Left renal pelvis (tissue), 4 donors: ENCODE results near the gene HACD3. TPM values are rescaled to one million over a fixed set of nuclear protein-coding genes. Genes with fewer than 3 reads are reported as not detected.

Source experiments
- DNase-seq, 4 donors: peaks; one replicate each; pipeline ENCODE4 v3.0.0-alpha.2; 2013; ENCODE audit warnings: low read depth in 4 of 4, low spot score in 3 of 4
- polyA plus RNA-seq, 4 donors: library from polyadenylated mRNA; unstranded; fragments of 120-200 nt; gene quantifications; one replicate each; pipeline ENCODE4 v1.2.1, GENCODE V29; 2013; ENCODE audit not compliant: insufficient read length in 4 of 4

Gene HACD3
- 100 to 1,000 TPM; 109 to 193 (median 175) TPM for polyA plus RNA-seq

- peak in 3 of 4 donors; percentile 61 to 79 (median 78) for DNase-seq
Measured at GRCh38 chr15:65530318-65531111, at the start of gene HACD3. Gene HACD3, plus strand, starts transcription at chr15:65530463. Its CDS starts 169 bp downstream, at chr15:65530632.

- DNase-seq, result no peak
Measured at GRCh38 chr15:65484876-65485275, 45.4 kb upstream of the HACD3 start.

- peak in 1 of 4 donors; percentile 12 for DNase-seq
Measured at GRCh38 chr15:65494076-65494475, 36.2 kb upstream of the HACD3 start.

GRCh38 chr15:65509321-65509720 is 20.9 kb upstream of the HACD3 start:
- DNase-seq, result no peak

- no peak for DNase-seq
Measured at GRCh38 chr15:65512189-65512588, 18.1 kb upstream of the HACD3 start.

GRCh38 chr15:65512807-65513416 is 17.4 kb upstream of the HACD3 start:
- peak in 1 of 4 donors; percentile 45 for DNase-seq

GRCh38 chr15:65516997-65517865 is 13.0 kb upstream of the HACD3 start, which contains the start of gene DPP8:
Gene DPP8, minus strand, starts transcription at chr15:65517689. Its CDS starts 5,136 bp downstream, at chr15:65512553.
- peak; percentile 74 to 89 (median 82) for DNase-seq

- no peak for DNase-seq
Measured at GRCh38 chr15:65517866-65518207, 12.4 kb upstream of the HACD3 start.

- no peak for DNase-seq
Measured at GRCh38 chr15:65518633-65519285, 11.5 kb upstream of the HACD3 start.

- DNase-seq, result no peak
Measured at GRCh38 chr15:65521350-65521749, 8.9 kb upstream of the HACD3 start.

GRCh38 chr15:65524226-65524625 is 6.0 kb upstream of the HACD3 start:
- no peak for DNase-seq

- no peak for DNase-seq
Measured at GRCh38 chr15:65525622-65526021, 4.6 kb upstream of the HACD3 start.

- DNase-seq, result no peak
Measured at GRCh38 chr15:65528461-65529060, 1.7 kb upstream of the HACD3 start.

- DNase-seq, result no peak
Measured at GRCh38 chr15:65529762-65530317, 423 bp upstream of the HACD3 start.

GRCh38 chr15:65532738-65533051 is 2.4 kb downstream of the HACD3 start:
- no peak for DNase-seq

GRCh38 chr15:65533057-65533756 is 2.9 kb downstream of the HACD3 start:
- DNase-seq, result no peak

- DNase-seq, result no peak
Measured at GRCh38 chr15:65535192-65535591, 4.9 kb downstream of the HACD3 start.

GRCh38 chr15:65540314-65540713 is 10.1 kb downstream of the HACD3 start:
- DNase-seq, result no peak

GRCh38 chr15:65541231-65541820 is 11.1 kb downstream of the HACD3 start:
- DNase-seq, result no peak
